Measurements from ENCODE around the gene LITAF. TPM values are rescaled to one million over a fixed set of nuclear protein-coding genes. Genes with fewer than 3 reads are reported as not detected.

The LITAF gene
- total RNA-seq, 1 donor from 2014 or later: 47.6 TPM

DNA sequence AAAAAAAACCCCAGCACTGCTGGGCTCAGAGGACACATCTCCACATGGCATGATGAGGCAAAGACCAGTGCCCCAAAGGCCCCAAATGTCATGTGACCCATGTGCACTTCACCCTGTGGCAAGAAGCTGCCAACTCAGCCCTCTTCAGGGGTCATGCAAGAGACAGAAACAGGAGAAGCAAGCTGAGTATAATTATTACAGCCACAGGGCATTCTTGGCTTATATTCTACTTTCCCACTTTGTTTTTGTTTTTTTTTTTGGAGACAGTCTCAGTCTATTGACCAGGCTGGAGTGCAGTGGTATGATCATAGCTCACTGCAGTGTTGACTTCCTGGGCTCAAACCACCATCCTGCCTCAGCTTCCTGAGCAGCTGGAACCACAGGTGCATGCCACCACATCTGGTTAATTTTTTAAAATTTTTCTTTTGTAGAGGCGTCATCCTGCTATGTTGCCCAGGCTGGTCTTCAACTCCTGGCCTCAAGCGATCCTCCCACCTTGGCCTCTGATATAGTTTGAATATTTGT, 32.7 kb upstream of the LITAF start:
- no peak for DNase-seq (ENCODE audit: low spot score, unreplicated experiment)
- H3K9me3 Mint-ChIP-seq (ENCODE audit: low read depth): peaks cover 3% of the 10 kb centered on the region
- no peak overlapping the region for H3K27ac Mint-ChIP-seq
- peaks cover 5% of the 10 kb centered on the region for H3K4me1 Mint-ChIP-seq (ENCODE audit: low read depth)
- TF ChIP-seq CTCF (IDR thresholded peaks at IDR 0.05; ENCODE audit: unreplicated experiment): no peak
- no peaks in the 10 kb centered on the region for H3K36me3 Mint-ChIP-seq (ENCODE audit: insufficient read depth)
- no peak overlapping the region for H3K4me3 Mint-ChIP-seq (ENCODE audit: low read depth)
- H3K27me3 Mint-ChIP-seq: peaks cover 6% of the 10 kb centered on the region

GRCh38 chr16:11618107-11618717, 31.5 kb upstream of the LITAF start:
- Mint-ChIP-seq H3K27ac (peak overlapping the region; percentile 17), H3K4me1 (ENCODE audit: low read depth) (peaks cover 7% of the 10 kb centered on the region), H3K9me3 (ENCODE audit: low read depth) (peaks cover 3% of the 10 kb centered on the region), H3K27me3 (peaks cover 9% of the 10 kb centered on the region), H3K4me3 (ENCODE audit: low read depth) (no peak overlapping the region), H3K36me3 (ENCODE audit: insufficient read depth) (no peaks in the 10 kb centered on the region)
- no peak for DNase-seq (ENCODE audit: low spot score, unreplicated experiment)
- no peak for TF ChIP-seq CTCF (IDR thresholded peaks at IDR 0.05; ENCODE audit: unreplicated experiment)

DNA sequence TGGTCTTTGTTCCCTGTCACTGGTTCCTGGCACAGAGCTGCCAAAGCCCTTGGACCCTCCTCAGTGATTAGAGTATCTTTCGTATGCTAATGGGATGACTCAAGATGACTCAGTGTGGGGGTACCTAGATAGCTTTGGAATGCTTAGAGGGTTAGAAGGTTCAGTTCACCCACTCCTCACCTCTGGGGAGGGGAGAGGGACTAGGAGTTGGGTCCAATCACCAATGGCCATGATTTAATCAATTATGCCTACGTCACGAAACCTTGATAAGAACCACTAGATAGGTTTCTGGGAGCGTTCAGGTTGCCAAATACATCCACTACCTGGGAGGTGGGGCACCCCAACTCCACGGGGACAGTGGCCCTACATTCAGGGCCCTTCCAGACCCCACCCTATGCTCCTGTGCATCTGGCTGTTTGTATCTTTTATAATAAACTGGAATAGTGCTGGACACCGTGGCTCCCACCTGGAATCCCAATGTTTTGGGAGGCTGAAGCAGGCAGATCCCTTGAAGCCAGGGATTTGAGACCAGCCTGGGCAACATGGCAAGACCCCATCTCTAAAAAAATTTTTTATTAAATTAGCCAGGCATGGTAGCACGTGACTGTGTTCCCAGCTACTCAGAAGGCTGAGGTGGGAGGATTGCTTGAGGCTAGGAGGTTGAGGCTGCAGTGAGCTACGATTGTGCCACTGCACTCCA, 29.2 kb upstream of the LITAF start:
- H3K27ac Mint-ChIP-seq: no peak overlapping the region
- no peaks in the 10 kb centered on the region for H3K36me3 Mint-ChIP-seq (ENCODE audit: insufficient read depth)

DNA sequence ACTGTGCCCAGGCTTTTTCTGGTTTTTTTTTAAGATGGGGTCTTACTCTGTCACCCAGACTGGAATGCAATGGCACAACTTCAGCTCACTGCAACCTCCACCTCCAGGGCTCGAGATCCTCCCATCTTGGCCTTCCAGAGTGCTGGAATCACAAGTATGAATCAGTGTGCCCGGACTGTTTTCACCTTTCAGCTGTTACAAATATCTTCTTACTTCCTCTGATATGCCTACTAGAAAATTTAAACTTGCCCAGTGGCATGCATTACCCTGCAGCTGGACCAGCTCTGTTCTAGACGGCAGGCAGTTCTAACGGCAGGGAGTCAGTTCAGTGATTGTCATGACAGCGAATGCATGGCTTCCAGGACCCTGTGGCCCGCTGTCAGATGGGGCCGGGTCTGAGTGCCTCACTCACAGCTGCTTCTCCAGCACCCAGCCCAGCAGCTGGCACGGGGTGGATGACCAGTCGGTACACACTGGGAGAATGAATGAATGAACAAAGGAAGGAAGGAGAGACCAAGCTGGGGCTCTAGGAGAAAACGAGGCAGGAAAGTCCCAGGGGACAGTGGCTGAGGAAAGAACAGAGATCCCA, 28.0 kb upstream of the LITAF start:
- no peak overlapping the region for H3K4me3 Mint-ChIP-seq (ENCODE audit: low read depth)
- DNase-seq (ENCODE audit: low spot score, unreplicated experiment): no peak
- peaks cover 6% of the 10 kb centered on the region for H3K4me1 Mint-ChIP-seq (ENCODE audit: low read depth)
- no peaks in the 10 kb centered on the region for H3K36me3 Mint-ChIP-seq (ENCODE audit: insufficient read depth)
- H3K27ac Mint-ChIP-seq: no peak overlapping the region
- H3K9me3 Mint-ChIP-seq (ENCODE audit: low read depth): no peaks in the 10 kb centered on the region
- peaks cover 5% of the 10 kb centered on the region for H3K27me3 Mint-ChIP-seq
- TF ChIP-seq CTCF (IDR thresholded peaks at IDR 0.05; ENCODE audit: unreplicated experiment): no peak

More for the DNA sequence above, 29.2 kb upstream of the LITAF start:
- Mint-ChIP-seq H3K9me3 (ENCODE audit: low read depth) (peaks cover 3% of the 10 kb centered on the region), H3K27me3 (peaks cover 5% of the 10 kb centered on the region), H3K4me3 (ENCODE audit: low read depth) (no peak overlapping the region), H3K4me1 (ENCODE audit: low read depth) (peaks cover 6% of the 10 kb centered on the region)
- DNase-seq (ENCODE audit: low spot score, unreplicated experiment): no peak
- no peak for TF ChIP-seq CTCF (IDR thresholded peaks at IDR 0.05; ENCODE audit: unreplicated experiment)

All from progenitor cell of endocrine pancreas (in vitro differentiated cells).